ENCODE data around the gene S100A9. TPM values are rescaled to one million over a fixed set of nuclear protein-coding genes. Genes with fewer than 3 reads are reported as not detected.

S100A9 gene
- total and polyA plus RNA-seq, 4 donors = 394 to 16,342 (median 659) TPM

- TF ChIP-seq CTCF (IDR thresholded peaks at IDR 0.05; ENCODE audit: control extremely low read depth, extremely low read depth) = no peak
- ATAC-seq (ENCODE audit: insufficient read depth, low FRiP score) (no peak), DNase-seq (no peak)
- Histone ChIP-seq H3K4me1 (ENCODE audit: control insufficient read depth in 5 of 5, insufficient read depth in 5 of 5, low read length in 5 of 5) (peaks cover 0 to under 1% (median 0%) of the 10 kb centered on the region in 5 donors), H3K27ac (ENCODE audit: low read depth in 1 of 2, low read length in 1 of 2) (no peak overlapping the region), H3K27me3 (ENCODE audit: control insufficient read depth in 3 of 3, insufficient read depth in 3 of 3, low read length in 2 of 3) (no peaks in the 10 kb centered on the region), H3K36me3 (ENCODE audit: control insufficient read depth in 4 of 4, insufficient read depth in 4 of 4, low read length in 4 of 4) (no peaks in the 10 kb centered on the region), H3K9ac (ENCODE audit: insufficient read depth in 1 of 2, low read length in 2 of 2) (no peak overlapping the region), H3K9me3 (ENCODE audit: control insufficient read depth in 4 of 4, insufficient read depth in 3 of 4, low read length in 3 of 4) (no peaks in the 10 kb centered on the region), H3K4me3 (no peak overlapping the region)
- 93 to 100% methylated on average over 1 of the region's 1 CpG for WGBS, 2 donors
Observed at GRCh38 chr1:153371231-153371630, 13.6 kb downstream of the S100A9 start.

GRCh38 chr1:153372571-153372970, 14.9 kb downstream of the S100A9 start:
- Histone ChIP-seq H3K27me3 (ENCODE audit: control insufficient read depth in 3 of 3, insufficient read depth in 3 of 3, low read length in 2 of 3) (no peaks in the 10 kb centered on the region), H3K4me3 (no peak overlapping the region), H3K9me3 (ENCODE audit: control insufficient read depth in 4 of 4, insufficient read depth in 3 of 4, low read length in 3 of 4) (no peaks in the 10 kb centered on the region), H3K36me3 (ENCODE audit: control insufficient read depth in 4 of 4, insufficient read depth in 4 of 4, low read length in 4 of 4) (no peaks in the 10 kb centered on the region), H3K4me1 (ENCODE audit: control insufficient read depth in 5 of 5, insufficient read depth in 5 of 5, low read length in 5 of 5) (peaks cover 0 to 2% (median 0%) of the 10 kb centered on the region in 5 donors), H3K27ac (ENCODE audit: low read depth in 1 of 2, low read length in 1 of 2) (no peak overlapping the region), H3K9ac (ENCODE audit: insufficient read depth in 1 of 2, low read length in 2 of 2) (no peak overlapping the region)
- WGBS, 2 donors = 89 to 96% methylated on average over 2 of the region's 2 CpGs
- no peak for ATAC-seq (ENCODE audit: insufficient read depth, low FRiP score)
- DNase-seq = no peak
- TF ChIP-seq CTCF (IDR thresholded peaks at IDR 0.05; ENCODE audit: control extremely low read depth, extremely low read depth) = no peak

- 29 to 62% methylated on average over 2 of the region's 2 CpGs for WGBS, 2 donors
- no peak for DNase-seq
- peaks cover 0 to 2% (median 0%) of the 10 kb centered on the region in 5 donors for H3K4me1 ChIP-seq (ENCODE audit: control insufficient read depth in 5 of 5, insufficient read depth in 5 of 5, low read length in 5 of 5)
- TF ChIP-seq CTCF (IDR thresholded peaks at IDR 0.05; ENCODE audit: control extremely low read depth, extremely low read depth) = no peak
- H3K4me3 ChIP-seq = no peak overlapping the region
- H3K9me3 ChIP-seq (ENCODE audit: control insufficient read depth in 4 of 4, insufficient read depth in 3 of 4, low read length in 3 of 4) = no peaks in the 10 kb centered on the region
- no peaks in the 10 kb centered on the region for H3K36me3 ChIP-seq (ENCODE audit: control insufficient read depth in 4 of 4, insufficient read depth in 4 of 4, low read length in 4 of 4)
- no peak for ATAC-seq (ENCODE audit: insufficient read depth, low FRiP score)
- no peaks in the 10 kb centered on the region for H3K27me3 ChIP-seq (ENCODE audit: control insufficient read depth in 3 of 3, insufficient read depth in 3 of 3, low read length in 2 of 3)
- peak overlapping the region in 1 of 2 donors; percentile 34 for H3K27ac ChIP-seq (ENCODE audit: low read depth in 1 of 2, low read length in 1 of 2)
- H3K9ac ChIP-seq (ENCODE audit: insufficient read depth in 1 of 2, low read length in 2 of 2) = no peak overlapping the region
Observed at GRCh38 chr1:153374071-153374470, 16.4 kb downstream of the S100A9 start.

GRCh38 chr1:153375511-153375910, 17.9 kb downstream of the S100A9 start, which contains the start of gene S100A12:
S100A12 (minus strand) TSS chr1:153375621; CDS start chr1:153374592, 1,029 bp downstream.
- H3K27me3 ChIP-seq (ENCODE audit: control insufficient read depth in 3 of 3, insufficient read depth in 3 of 3, low read length in 2 of 3) = no peaks in the 10 kb centered on the region
- H3K4me1 ChIP-seq (ENCODE audit: control insufficient read depth in 5 of 5, insufficient read depth in 5 of 5, low read length in 5 of 5) = peaks cover 0 to 2% (median 0%) of the 10 kb centered on the region in 5 donors
- peaks cover 0 to under 1% (median 0%) of the 10 kb centered on the region in 4 donors for H3K9me3 ChIP-seq (ENCODE audit: control insufficient read depth in 4 of 4, insufficient read depth in 3 of 4, low read length in 3 of 4)
- 39 to 46% methylated on average over 1 of the region's 1 CpG for WGBS, 2 donors
- no peak within 1 kb of the TSS for H3K27ac ChIP-seq (ENCODE audit: low read depth in 1 of 2, low read length in 1 of 2)
- ATAC-seq (ENCODE audit: insufficient read depth, low FRiP score) (peak; percentile 72), DNase-seq (no peak)
- H3K36me3 ChIP-seq (ENCODE audit: control insufficient read depth in 4 of 4, insufficient read depth in 4 of 4, low read length in 4 of 4) = no peaks in the 10 kb centered on the region
- TF ChIP-seq CTCF (IDR thresholded peaks at IDR 0.05; ENCODE audit: control extremely low read depth, extremely low read depth) = no peak
- no peak within 1 kb of the TSS for H3K4me3 ChIP-seq
- no peak within 1 kb of the TSS for H3K9ac ChIP-seq (ENCODE audit: insufficient read depth in 1 of 2, low read length in 2 of 2)
